HL-60 (cell line): Measurements from ENCODE around the gene EGFLAM.
"Not testable (repeated sequence)": the region's sequence is repeated elsewhere in the genome, so short reads cannot be mapped to it uniquely, and the experiment has no call there.

Source experiments
- DNase-seq, 2 experiments: peaks; one replicate each; pipeline ENCODE4 v3.0.0-alpha.2; 2010 to 2020; ENCODE audit warnings: low read depth in 1 of 2, low spot score in 1 of 2
- H3K27ac ChIP-seq: fragments of 250-450 bp; sonication (Bioruptor Pico); replicated peaks from 2 replicates; pipeline ENCODE4 v1.5.1; 2020; ENCODE audit warnings: mild to moderate bottlenecking, moderate library complexity
- H3K27me3 ChIP-seq: fragments of 250-450 bp; sonication (Bioruptor Pico); 2 replicates; pipeline ENCODE4 v1.5.1; 2021; ENCODE audit warnings: mild to moderate bottlenecking, moderate library complexity; ENCODE audit not compliant: insufficient read depth, poor library complexity, severe bottlenecking
- H3K4me3 ChIP-seq: replicated peaks from 2 replicates; pipeline ENCODE4 v1.5.1; 2011; ENCODE audit warnings: mild to moderate bottlenecking, control low read depth, low read length; ENCODE audit not compliant: insufficient read depth
- CTCF ChIP-seq: IDR thresholded peaks from one replicate; pipeline ENCODE4 v1.5.1; 2011; ENCODE audit warnings: low read length, control low read depth, inconsistent platforms; ENCODE audit not compliant: insufficient read depth
- GABPA ChIP-seq: IDR thresholded peaks from 2 replicates; pipeline ENCODE4 v1.6.1; 2012; ENCODE audit warnings: low read depth
- POLR2AphosphoS5 ChIP-seq: IDR thresholded peaks from 2 replicates; pipeline ENCODE4 v1.6.1; 2012; ENCODE audit warnings: low read depth
- REST ChIP-seq: IDR thresholded peaks from 2 replicates; pipeline ENCODE4 v1.6.1; 2012; ENCODE audit warnings: low read depth; ENCODE audit not compliant: insufficient replicate concordance
- SPI1 ChIP-seq: IDR thresholded peaks from 2 replicates; pipeline ENCODE4 v1.6.1; 2012; ENCODE audit warnings: low read depth, mild to moderate bottlenecking, borderline replicate concordance

The EGFLAM gene

GRCh38 chr5:38329132-38329715, 70.9 kb downstream of the EGFLAM start:
- H3K27ac ChIP-seq, result no peak overlapping the region
- no peak for DNase-seq
- H3K4me3 ChIP-seq, result no peak overlapping the region
- H3K27me3 ChIP-seq, result no peaks in the 10 kb centered on the region
- TF ChIP-seq CTCF (no peak), SPI1 (no peak), POLR2AphosphoS5 (no peak), REST (no peak), GABPA (no peak)

- TF ChIP-seq CTCF (no peak), GABPA (no peak), SPI1 (no peak), REST (no peak), POLR2AphosphoS5 (no peak)
- no peak for DNase-seq
- Histone ChIP-seq H3K27ac (no peak overlapping the region), H3K4me3 (no peak overlapping the region), H3K27me3 (no peaks in the 10 kb centered on the region)
Observed at GRCh38 chr5:38330207-38330606, 71.8 kb downstream of the EGFLAM start.

GRCh38 chr5:38331831-38332230, 73.5 kb downstream of the EGFLAM start:
- no peak for TF ChIP-seq CTCF
- TF ChIP-seq GABPA, result no peak
- no peak for TF ChIP-seq REST
- no peak for TF ChIP-seq POLR2AphosphoS5
- TF ChIP-seq SPI1, result no peak
- H3K27me3 ChIP-seq, result no peaks in the 10 kb centered on the region
- no peak for DNase-seq
- no peak overlapping the region for H3K4me3 ChIP-seq
- H3K27ac ChIP-seq, result no peak overlapping the region

GRCh38 chr5:38333181-38333580, 74.8 kb downstream of the EGFLAM start:
- not testable (repeated sequence) for H3K4me3 ChIP-seq, H3K27ac ChIP-seq, DNase-seq, H3K27me3 ChIP-seq
